Measurements from ENCODE around the gene HCRTR1. TPM values are rescaled to one million over a fixed set of nuclear protein-coding genes. Genes with fewer than 3 reads are reported as not detected.

HCRTR1 gene
- polyA plus RNA-seq, 1 donor from 2014 or later = 0.37 TPM

GRCh38 chr1:31633117-31633516 is 15.6 kb downstream of the HCRTR1 start:
- H3K9me3 ChIP-seq (ENCODE audit: low read length) = no peaks in the 10 kb centered on the region

GRCh38 chr1:31637915-31638673 is 20.6 kb downstream of the HCRTR1 start:
- Histone ChIP-seq H3K79me2 (replicated peaks; ENCODE audit: insufficient read depth, low read length) (peaks cover 23% of the 10 kb centered on the region), H3K9me2 (ENCODE audit: insufficient read depth, low read length) (no peaks in the 10 kb centered on the region)
- no peak for TF ChIP-seq TAF1 (IDR thresholded peaks at IDR 0.05; ENCODE audit: low read depth)
- no peak for TF ChIP-seq RAD21 (conservative IDR thresholded peaks at IDR 0.05)
- TF ChIP-seq POLR2AphosphoS5 (IDR thresholded peaks at IDR 0.05) = no peak
- no peak for TF ChIP-seq SMC3 (conservative IDR thresholded peaks at IDR 0.05; ENCODE audit: poor library complexity)
- no peak for TF ChIP-seq MXI1 (conservative IDR thresholded peaks at IDR 0.05; ENCODE audit: poor library complexity, severe bottlenecking)
- TF ChIP-seq EP300 (conservative IDR thresholded peaks at IDR 0.05; ENCODE audit: poor library complexity, severe bottlenecking) = no peak
- no peak for TF ChIP-seq CTCF (IDR thresholded peaks at IDR 0.05; ENCODE audit: poor library complexity, severe bottlenecking)
- TF ChIP-seq REST (IDR thresholded peaks at IDR 0.05; ENCODE audit: borderline replicate concordance) = no peak

More at GRCh38 chr1:31633117-31633516, 15.6 kb downstream of the HCRTR1 start:
- Histone ChIP-seq H3K36me3 (ENCODE audit: insufficient read depth, low read length) (no peaks in the 10 kb centered on the region), H3F3A (ENCODE audit: insufficient read depth, low read length, poor library complexity, severe bottlenecking) (no peaks in the 10 kb centered on the region), H3K4me3 (ENCODE audit: low read length) (no peak overlapping the region), H3K79me2 (replicated peaks; ENCODE audit: insufficient read depth, low read length) (peaks cover 16% of the 10 kb centered on the region), H3K4me2 (ENCODE audit: low read length) (no peak overlapping the region), H3K27me3 (ENCODE audit: insufficient read depth, low read depth, low read length) (no peaks in the 10 kb centered on the region), H3K27ac (ENCODE audit: low read length) (no peak overlapping the region), H3K9ac (ENCODE audit: low read length) (no peak overlapping the region), H4K20me1 (ENCODE audit: insufficient read depth) (no peaks in the 10 kb centered on the region), H3K9me2 (ENCODE audit: insufficient read depth, low read length) (no peaks in the 10 kb centered on the region), H2AFZ (ENCODE audit: low read depth, low read length) (no peak overlapping the region)
- no peak for TF ChIP-seq CTCF (IDR thresholded peaks at IDR 0.05; ENCODE audit: poor library complexity, severe bottlenecking)
- TF ChIP-seq REST (IDR thresholded peaks at IDR 0.05; ENCODE audit: borderline replicate concordance) = no peak

More at GRCh38 chr1:31637915-31638673, 20.6 kb downstream of the HCRTR1 start:
- Histone ChIP-seq H3K4me3 (ENCODE audit: low read length) (no peak overlapping the region), H4K20me1 (ENCODE audit: insufficient read depth) (no peaks in the 10 kb centered on the region), H3K9me3 (ENCODE audit: low read length) (no peaks in the 10 kb centered on the region), H3K9ac (ENCODE audit: low read length) (no peak overlapping the region), H3K4me2 (ENCODE audit: low read length) (no peak overlapping the region), H3F3A (ENCODE audit: insufficient read depth, low read length, poor library complexity, severe bottlenecking) (no peaks in the 10 kb centered on the region), H3K27ac (ENCODE audit: low read length) (no peak overlapping the region), H3K27me3 (ENCODE audit: insufficient read depth, low read depth, low read length) (no peaks in the 10 kb centered on the region), H2AFZ (ENCODE audit: low read depth, low read length) (no peak overlapping the region), H3K36me3 (ENCODE audit: insufficient read depth, low read length) (no peaks in the 10 kb centered on the region)
